ENCODE measurements around the gene ZBTB7C.

DNA sequence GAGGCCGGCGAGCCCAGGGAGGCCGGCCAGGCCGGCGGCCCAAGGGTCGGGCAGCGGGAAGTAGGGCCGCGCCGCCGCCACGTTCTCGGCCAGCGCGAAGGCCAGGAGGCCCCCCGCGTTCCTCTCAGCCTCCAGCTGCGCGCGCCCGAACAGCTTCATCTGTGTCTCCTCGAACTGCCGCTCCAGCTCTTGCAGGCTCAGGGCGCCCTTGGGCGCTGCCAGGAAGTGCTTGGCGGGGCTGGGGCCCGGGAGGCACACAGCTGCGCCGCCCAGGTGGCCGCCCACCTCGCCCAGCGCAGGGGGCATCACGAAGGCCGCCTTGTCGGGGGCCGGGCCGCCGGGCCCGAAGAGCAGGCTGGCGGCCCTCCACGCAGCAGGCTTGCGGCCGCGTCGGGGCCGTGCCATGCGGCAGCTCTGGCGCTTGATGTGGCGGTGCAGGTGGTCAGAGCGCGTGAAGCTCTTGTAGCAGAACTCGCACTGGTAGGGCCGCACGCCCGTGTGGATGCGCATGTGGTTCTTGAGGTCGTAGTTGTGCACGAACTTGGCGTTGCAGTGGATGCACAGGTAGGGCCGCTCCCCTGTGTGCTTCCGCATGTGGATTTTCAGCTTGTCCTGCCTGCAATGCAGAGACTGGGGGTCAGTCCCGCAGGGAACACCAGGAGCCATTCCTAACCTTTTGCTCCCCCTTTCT lies 379.7 kb downstream of the ZBTB7C start:
- TF ChIP-seq, protein P1, sequence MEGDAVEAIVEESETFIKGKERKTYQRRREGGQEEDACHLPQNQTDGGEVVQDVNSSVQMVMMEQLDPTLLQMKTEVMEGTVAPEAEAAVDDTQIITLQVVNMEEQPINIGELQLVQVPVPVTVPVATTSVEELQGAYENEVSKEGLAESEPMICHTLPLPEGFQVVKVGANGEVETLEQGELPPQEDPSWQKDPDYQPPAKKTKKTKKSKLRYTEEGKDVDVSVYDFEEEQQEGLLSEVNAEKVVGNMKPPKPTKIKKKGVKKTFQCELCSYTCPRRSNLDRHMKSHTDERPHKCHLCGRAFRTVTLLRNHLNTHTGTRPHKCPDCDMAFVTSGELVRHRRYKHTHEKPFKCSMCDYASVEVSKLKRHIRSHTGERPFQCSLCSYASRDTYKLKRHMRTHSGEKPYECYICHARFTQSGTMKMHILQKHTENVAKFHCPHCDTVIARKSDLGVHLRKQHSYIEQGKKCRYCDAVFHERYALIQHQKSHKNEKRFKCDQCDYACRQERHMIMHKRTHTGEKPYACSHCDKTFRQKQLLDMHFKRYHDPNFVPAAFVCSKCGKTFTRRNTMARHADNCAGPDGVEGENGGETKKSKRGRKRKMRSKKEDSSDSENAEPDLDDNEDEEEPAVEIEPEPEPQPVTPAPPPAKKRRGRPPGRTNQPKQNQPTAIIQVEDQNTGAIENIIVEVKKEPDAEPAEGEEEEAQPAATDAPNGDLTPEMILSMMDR (IDR thresholded peaks at IDR 0.05), result no peak
- TF ChIP-seq POLR2AphosphoS5 (IDR thresholded peaks at IDR 0.05) (no peak), POLR2A (IDR thresholded peaks at IDR 0.05) (no peak), EP300 (IDR thresholded peaks at IDR 0.05) (no peak)
